ENCODE results near the gene LAMA5.
A peak's percentile ranks its signal among the peaks of the same experiment; 100 is the strongest.

DNA sequence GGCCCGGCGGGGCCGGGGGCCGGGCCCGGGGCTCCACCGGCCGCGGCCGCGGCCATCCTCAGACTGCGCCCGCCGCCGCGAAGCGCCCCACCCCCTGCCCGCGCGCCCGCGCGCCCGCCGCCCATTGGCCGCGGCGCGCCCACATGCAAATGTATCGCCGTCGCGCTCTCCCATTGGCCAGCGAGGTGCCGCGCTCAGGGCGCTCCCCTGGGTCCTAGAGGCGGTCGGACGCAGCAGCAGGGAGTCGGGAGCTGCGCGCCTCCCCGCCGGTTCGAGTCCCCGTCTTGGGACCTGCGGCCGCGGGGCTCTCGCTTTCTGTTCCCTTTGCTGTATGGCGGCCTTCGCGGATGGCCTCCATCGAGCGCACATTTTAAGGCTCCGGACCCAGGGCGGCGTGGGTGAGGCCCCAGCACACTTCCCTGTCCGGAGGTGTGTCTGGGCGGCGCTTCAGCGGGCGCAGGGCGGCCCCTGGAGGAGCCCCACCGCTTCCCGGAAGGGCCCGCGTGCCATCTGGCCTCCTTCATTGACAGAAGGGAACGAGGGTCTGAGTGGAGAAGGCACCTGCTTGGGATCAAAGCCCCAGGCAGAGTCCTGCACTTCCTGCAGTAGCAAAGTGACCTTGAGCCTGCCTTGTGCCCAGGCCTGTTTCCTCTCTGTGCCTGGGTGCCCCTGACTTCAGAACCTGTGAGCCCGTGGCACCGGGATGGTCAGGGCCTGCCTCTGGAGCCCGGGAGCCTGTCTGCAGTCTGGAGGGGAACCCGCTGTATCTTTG is 40.3 kb upstream of the LAMA5 start, which contains the start of gene CABLES2:
- TF ChIP-seq, protein P1, sequence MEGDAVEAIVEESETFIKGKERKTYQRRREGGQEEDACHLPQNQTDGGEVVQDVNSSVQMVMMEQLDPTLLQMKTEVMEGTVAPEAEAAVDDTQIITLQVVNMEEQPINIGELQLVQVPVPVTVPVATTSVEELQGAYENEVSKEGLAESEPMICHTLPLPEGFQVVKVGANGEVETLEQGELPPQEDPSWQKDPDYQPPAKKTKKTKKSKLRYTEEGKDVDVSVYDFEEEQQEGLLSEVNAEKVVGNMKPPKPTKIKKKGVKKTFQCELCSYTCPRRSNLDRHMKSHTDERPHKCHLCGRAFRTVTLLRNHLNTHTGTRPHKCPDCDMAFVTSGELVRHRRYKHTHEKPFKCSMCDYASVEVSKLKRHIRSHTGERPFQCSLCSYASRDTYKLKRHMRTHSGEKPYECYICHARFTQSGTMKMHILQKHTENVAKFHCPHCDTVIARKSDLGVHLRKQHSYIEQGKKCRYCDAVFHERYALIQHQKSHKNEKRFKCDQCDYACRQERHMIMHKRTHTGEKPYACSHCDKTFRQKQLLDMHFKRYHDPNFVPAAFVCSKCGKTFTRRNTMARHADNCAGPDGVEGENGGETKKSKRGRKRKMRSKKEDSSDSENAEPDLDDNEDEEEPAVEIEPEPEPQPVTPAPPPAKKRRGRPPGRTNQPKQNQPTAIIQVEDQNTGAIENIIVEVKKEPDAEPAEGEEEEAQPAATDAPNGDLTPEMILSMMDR (conservative IDR thresholded peaks at IDR 0.05; ENCODE audit: low read length): peak; percentile 28; the same call in 1 of the 2 replicates
- TF ChIP-seq EZH2phosphoT487 (IDR thresholded peaks at IDR 0.05; ENCODE audit: borderline replicate concordance, low read depth, low read length): no peak

Measured in OCI-LY7 (cell line).